ENCODE measurements around the gene URI1. TPM values are rescaled to one million over a fixed set of nuclear protein-coding genes. Genes with fewer than 3 reads are reported as not detected.
A peak's percentile ranks its signal among the peaks of the same experiment; 100 is the strongest.

URI1 gene
- total RNA-seq, 2 donors from 2014 or later: 44.5 to 55.3 TPM

GRCh38 chr19:29940971-29941585, 961 bp upstream of the URI1 start:
- Histone ChIP-seq H3K4me1 (ENCODE audit: control insufficient read depth in 1 of 2, low read depth in 2 of 2) (peaks cover 23 to 33% of the 10 kb centered on the region in 2 donors), H3K9me3 (peaks cover 3% of the 10 kb centered on the region), H3K27me3 (replicated peaks; ENCODE audit: insufficient read depth) (no peaks in the 10 kb centered on the region), H3K36me3 (no peaks in the 10 kb centered on the region), H3K4me3 (peak overlapping the region; percentile 78), H3K27ac (no peak overlapping the region)
- ATAC-seq (ENCODE audit: insufficient number of reproducible peaks, low FRiP score, low read depth) (no peak), DNase-seq (ENCODE audit: low spot score) (no peak)
- TF ChIP-seq CTCF (IDR thresholded peaks at IDR 0.05): no peak

- Histone ChIP-seq H3K4me1 (ENCODE audit: control insufficient read depth in 1 of 2, low read depth in 2 of 2) (peaks cover 23 to 33% of the 10 kb centered on the region in 2 donors), H3K9me3 (no peaks in the 10 kb centered on the region), H3K4me3 (peak overlapping the region; percentile 78), H3K36me3 (no peaks in the 10 kb centered on the region), H3K27ac (peak overlapping the region; percentile 23 to 50), H3K27me3 (replicated peaks; ENCODE audit: insufficient read depth) (no peaks in the 10 kb centered on the region)
- peak; percentile 17 for ATAC-seq (ENCODE audit: insufficient number of reproducible peaks, low FRiP score, low read depth)
- TF ChIP-seq CTCF (IDR thresholded peaks at IDR 0.05): peak; percentile 13
- no peak for DNase-seq (ENCODE audit: low spot score)
Observed at GRCh38 chr19:29942404-29943261, 594 bp downstream of the URI1 start.

GRCh38 chr19:29943615-29944014, 1.6 kb downstream of the URI1 start:
- Histone ChIP-seq H3K36me3 (no peaks in the 10 kb centered on the region), H3K9me3 (no peaks in the 10 kb centered on the region), H3K4me1 (ENCODE audit: control insufficient read depth in 1 of 2, low read depth in 2 of 2) (peaks cover 23 to 33% of the 10 kb centered on the region in 2 donors), H3K27me3 (replicated peaks; ENCODE audit: insufficient read depth) (no peaks in the 10 kb centered on the region), H3K4me3 (peak overlapping the region; percentile 78), H3K27ac (no peak overlapping the region)
- ATAC-seq (ENCODE audit: insufficient number of reproducible peaks, low FRiP score, low read depth) (no peak), DNase-seq (ENCODE audit: low spot score) (no peak)
- TF ChIP-seq CTCF (IDR thresholded peaks at IDR 0.05): no peak

- no peak overlapping the region for H3K27ac ChIP-seq
- DNase-seq (ENCODE audit: low spot score) (no peak), ATAC-seq (ENCODE audit: insufficient number of reproducible peaks, low FRiP score, low read depth) (no peak)
- H3K9me3 ChIP-seq: no peaks in the 10 kb centered on the region
- no peak overlapping the region for H3K4me3 ChIP-seq
- no peaks in the 10 kb centered on the region for H3K27me3 ChIP-seq (replicated peaks; ENCODE audit: insufficient read depth)
- no peak for TF ChIP-seq CTCF (IDR thresholded peaks at IDR 0.05)
- peaks cover 23 to 33% of the 10 kb centered on the region in 2 donors for H3K4me1 ChIP-seq (ENCODE audit: control insufficient read depth in 1 of 2, low read depth in 2 of 2)
- no peaks in the 10 kb centered on the region for H3K36me3 ChIP-seq
Observed at GRCh38 chr19:29944390-29945012, 2.5 kb downstream of the URI1 start.

- Histone ChIP-seq H3K4me3 (no peak overlapping the region), H3K27ac (no peak overlapping the region), H3K27me3 (replicated peaks; ENCODE audit: insufficient read depth) (no peaks in the 10 kb centered on the region), H3K9me3 (no peaks in the 10 kb centered on the region), H3K36me3 (no peaks in the 10 kb centered on the region), H3K4me1 (ENCODE audit: control insufficient read depth in 1 of 2, low read depth in 2 of 2) (peaks cover 23 to 33% of the 10 kb centered on the region in 2 donors)
- TF ChIP-seq CTCF (IDR thresholded peaks at IDR 0.05): no peak
- DNase-seq (ENCODE audit: low spot score) (no peak), ATAC-seq (ENCODE audit: insufficient number of reproducible peaks, low FRiP score, low read depth) (no peak)
Observed at GRCh38 chr19:29945017-29945416, 3.0 kb downstream of the URI1 start.
